Body of pancreas (tissue), 4 donors: Measurements from ENCODE around the gene PIP4P1.

Experiments used
- CTCF ChIP-seq, 7 experiments: fragments of 450-650 bp in 4 of 7; fragments of 200-600 bp in 3 of 7; sonication (generic) in 3 of 7; IDR thresholded peaks; one replicate each; pipeline ENCODE4 v1.5.1; 2016 to 2019; ENCODE audit warnings: antibody characterized with exemption in 7 of 7
- POLR2A ChIP-seq, 3 donors: fragments of 450-650 bp; IDR thresholded peaks; one replicate each; pipeline ENCODE4 v1.6.1; 2016; ENCODE audit warnings: antibody characterized with exemption in 3 of 3, mild to moderate bottlenecking in 2 of 3

- TF ChIP-seq CTCF (IDR thresholded peaks at IDR 0.05) (no peak), POLR2A (IDR thresholded peaks at IDR 0.05) (no peak)
Observed at GRCh38 chr14:20469890-20470602, 8.8 kb upstream of the PIP4P1 start.
